Endothelial cell of umbilical vein (primary cell): ENCODE results near the gene SLC25A45. TPM values are rescaled to one million over a fixed set of nuclear protein-coding genes. Genes with fewer than 3 reads are reported as not detected.

Experiments
- BruUV-seq: library from RNA; stranded (reverse); fragments of 400-500 nt; replicated peaks from 2 replicates; lab custom pipeline; 2021; lab: Mats Ljungman, UMichigan
- CTCF ChIA-PET: fragments of 300-600, 350-600 bp; sonication (Branson Sonifier 250); formaldehyde crosslinking; loops from one replicate; lab custom pipeline; 2021; ENCODE audit warnings: antibody characterized with exemption, inconsistent platforms; lab: Charles Lee
- POLR2A ChIA-PET: fragments of 300-600, 350-600 bp; sonication (Branson Sonifier 250); formaldehyde crosslinking; loops from one replicate; lab custom pipeline; 2021; ENCODE audit warnings: antibody characterized with exemption, inconsistent platforms; lab: Charles Lee
- DNase-seq: peaks from one replicate; pipeline ENCODE4 v3.0.0-alpha.2; 2011; ENCODE audit warnings: low read depth, low spot score
- FAIRE-seq: peaks from 2 replicates; lab custom pipeline; 2011; peaks lifted over from hg19 to GRCh38; lab: Jason Lieb, UNC
- H2AFZ ChIP-seq: 2 replicates; pipeline ENCODE4 v1.6.0; 2012; ENCODE audit warnings: low read depth, low read length, control low read depth, inconsistent platforms
- H3K27ac ChIP-seq: 2 replicates; pipeline ENCODE4 v1.5.1; 2011; ENCODE audit warnings: low read depth, mild to moderate bottlenecking, control low read depth, low read length, moderate library complexity; ENCODE audit not compliant: insufficient read depth
- H3K27me3 ChIP-seq, 2 experiments: 2 replicates each; pipeline versions ENCODE4 v1.6.0 to v1.6.1; 2011; ENCODE audit warnings: low read length in 2 of 2, mixed read lengths in 1 of 2; ENCODE audit not compliant: control insufficient read depth in 2 of 2, insufficient read depth in 2 of 2
- H3K36me3 ChIP-seq, 2 experiments: 2 replicates in 1 of 2; 3 replicates in 1 of 2; pipeline ENCODE4 v1.5.1; 2011; ENCODE audit warnings: low read length in 2 of 2, mild to moderate bottlenecking in 1 of 2, moderate library complexity in 1 of 2; ENCODE audit not compliant: control insufficient read depth in 2 of 2, insufficient read depth in 2 of 2; ENCODE audit errors: extremely low read depth in 1 of 2
- H3K4me1 ChIP-seq: 3 replicates; pipeline ENCODE4 v1.5.1; 2011; ENCODE audit warnings: mild to moderate bottlenecking, low read length; ENCODE audit not compliant: control insufficient read depth, insufficient read depth; ENCODE audit errors: extremely low read depth
- H3K4me2 ChIP-seq: 2 replicates; pipeline ENCODE4 v1.6.1; 2011; ENCODE audit warnings: low read length, control low read depth, mixed read lengths; ENCODE audit not compliant: insufficient read depth
- H3K4me3 ChIP-seq, 3 experiments: fragments of 200-600 bp in 1 of 3; sonication (generic), shearing (Covaris generic) in 1 of 3; replicated peaks in 1 of 3; 2 replicates each; pipeline ENCODE4 v1.5.1; 2011 to 2016; ENCODE audit warnings: control low read depth in 3 of 3, low read length in 3 of 3, mild to moderate bottlenecking in 2 of 3, inconsistent platforms in 1 of 3, low read depth in 1 of 3, moderate library complexity in 1 of 3; ENCODE audit not compliant: insufficient read depth in 1 of 3
- H3K79me2 ChIP-seq: 2 replicates; pipeline ENCODE4 v1.6.0; 2012; ENCODE audit warnings: low read length, inconsistent platforms; ENCODE audit not compliant: control insufficient read depth, insufficient read depth
- H3K9ac ChIP-seq: replicated peaks from 2 replicates; pipeline ENCODE3; 2011; ENCODE audit warnings: low read length, control low read depth; ENCODE audit not compliant: insufficient read depth; ENCODE audit errors: extremely low read depth
- H3K9me1 ChIP-seq: replicated peaks from 3 replicates; pipeline ENCODE4 v1.6.0; 2011; ENCODE audit warnings: mild to moderate bottlenecking, low read length; ENCODE audit not compliant: control insufficient read depth, insufficient read depth; ENCODE audit errors: extremely low read depth
- H3K9me3 ChIP-seq: replicated peaks from 2 replicates; pipeline ENCODE4 v1.5.1; 2012; ENCODE audit warnings: low read length, inconsistent platforms; ENCODE audit not compliant: control insufficient read depth, insufficient read depth
- H4K20me1 ChIP-seq: replicated peaks from 2 replicates; pipeline ENCODE3; 2011; ENCODE audit warnings: mild to moderate bottlenecking, low read length; ENCODE audit not compliant: control insufficient read depth, insufficient read depth; ENCODE audit errors: extremely low read depth
- EZH2 ChIP-seq: IDR thresholded peaks from 2 replicates; pipeline ENCODE4 v1.6.1; 2012; ENCODE audit warnings: borderline replicate concordance, low read depth, mild to moderate bottlenecking, moderate library complexity, low read length, inconsistent platforms; ENCODE audit not compliant: severe bottlenecking
- FOS ChIP-seq: IDR thresholded peaks from 2 replicates; pipeline ENCODE4 v1.6.1; 2011; ENCODE audit warnings: mild to moderate bottlenecking, low read length, moderate library complexity, borderline replicate concordance; ENCODE audit not compliant: insufficient read depth
- GATA2 ChIP-seq: IDR thresholded peaks from 2 replicates; pipeline ENCODE4 v1.7.0; 2011; ENCODE audit warnings: low read depth, mild to moderate bottlenecking, moderate library complexity, mixed read lengths, low read length; ENCODE audit not compliant: insufficient read length, insufficient read depth
- JUN ChIP-seq: IDR thresholded peaks from 2 replicates; pipeline ENCODE4 v1.6.1; 2011; ENCODE audit warnings: borderline replicate concordance, low read depth; ENCODE audit not compliant: insufficient read length, insufficient read depth
- MAX ChIP-seq: IDR thresholded peaks from 2 replicates; pipeline ENCODE4 v1.6.1; 2011; ENCODE audit not compliant: insufficient read depth, insufficient read length
- MYC ChIP-seq: IDR thresholded peaks from one replicate; pipeline ENCODE4 v1.6.1; 2011; ENCODE audit warnings: mild to moderate bottlenecking, low read depth, low read length
- POLR2A ChIP-seq: IDR thresholded peaks from 2 replicates; pipeline ENCODE4 v1.6.1; 2012; ENCODE audit warnings: low read depth, mild to moderate bottlenecking, control low read depth, low read length
- POLR2AphosphoS5 ChIP-seq: IDR thresholded peaks from 2 replicates; pipeline ENCODE4 v1.6.1; 2012; ENCODE audit warnings: low read depth, mild to moderate bottlenecking, control low read depth, low read length, moderate library complexity; ENCODE audit not compliant: insufficient read depth
- dilution Hi-C: fragments of 300-500 bp; cut with MboI; formaldehyde crosslinking; loops from one replicate; pipeline ENCODE4 v1.15.0; 2019; ENCODE audit warnings: low sequenced_read_pairs; ENCODE audit not compliant: extremely low pct_ligation_motif_present
- intact Hi-C: fragments of 100-400 bp; cut with micrococcal nuclease; formaldehyde crosslinking; loops from one replicate; pipeline ENCODE4 v1.10.0; 2022
- polyA plus RNA-seq, 4 experiments: library from polyadenylated mRNA; depleted of rRNA in 3 of 4; stranded (reverse) in 3 of 4; unstranded in 1 of 4; fragments of >200 nt; gene quantifications; 2 replicates each; pipeline versions ENCODE4 v1.2.1 to v1.2.3, GENCODE V29; 2011 to 2012; ENCODE audit warnings: missing spikeins in 1 of 4
- total RNA-seq: library from RNA; stranded (reverse); gene quantifications from 2 replicates; pipeline ENCODE4 v1.2.3, GENCODE V29; 2021
- TF ChIP-seq, protein P1 (sequence below), 2 donors: IDR thresholded peaks; 1 replicate in 1 of 2; 2 replicates in 1 of 2; pipeline ENCODE4 v1.5.1; 2011; ENCODE audit warnings: low read length in 2 of 2, mild to moderate bottlenecking in 2 of 2, moderate library complexity in 2 of 2, control low read depth in 1 of 2, inconsistent platforms in 1 of 2, low read depth in 1 of 2; ENCODE audit not compliant: insufficient read depth in 1 of 2; ENCODE audit errors: extremely low read depth in 1 of 2

Gene SLC25A45
- total and polyA plus RNA-seq, 2 donors (not counting 3 experiments of a cell fraction or from before 2014, with no cell fraction given) = 1.2 to 3.1 TPM

DNA sequence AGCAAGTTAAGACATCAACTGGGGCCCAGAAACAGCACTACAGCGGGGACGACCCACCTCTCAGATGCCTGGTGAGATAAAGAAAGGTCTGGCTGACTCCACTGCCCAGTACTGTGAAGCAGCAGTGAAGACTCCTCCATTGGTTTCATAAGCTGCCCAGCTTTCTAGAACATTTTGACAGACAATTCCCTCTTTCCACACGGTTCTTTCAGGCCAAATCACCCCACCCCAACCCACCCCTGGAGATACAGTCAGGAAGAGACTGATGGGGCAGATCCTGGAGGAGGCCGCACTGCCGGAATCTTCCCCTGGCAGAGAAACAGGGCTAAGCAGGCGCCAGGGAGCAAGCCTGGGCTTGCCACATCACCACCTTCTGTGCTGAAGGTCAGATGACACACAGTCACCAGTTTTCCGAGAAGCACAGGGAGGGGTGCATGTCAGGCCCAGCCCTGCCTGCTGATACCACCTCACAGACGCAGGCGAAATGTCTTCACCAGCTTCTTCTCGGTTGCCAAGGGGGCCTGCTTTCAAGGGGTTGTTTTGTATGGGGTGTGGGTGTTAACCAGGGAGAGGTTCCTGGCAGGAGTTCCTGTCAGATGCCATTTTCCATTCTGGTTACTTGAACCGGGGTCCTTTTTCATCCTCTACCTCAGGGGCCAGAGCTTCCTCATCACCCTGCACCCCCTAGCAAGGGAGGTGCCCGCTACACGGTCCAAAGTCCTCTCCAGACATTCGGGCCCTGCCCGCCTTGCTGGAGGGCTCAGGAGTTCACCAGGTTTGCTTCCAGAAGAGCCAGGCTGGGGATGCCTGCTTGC is 38.7 kb upstream of the SLC25A45 start:
- peaks cover 53% of the 10 kb centered on the region for H3K4me1 ChIP-seq
- POLR2A ChIA-PET = interaction anchor here (0.6 to 10.0 kb wide), 9 partner anchors 9 to 85 kb away, joined by 3 to 127 read pairs (median 10); partner anchors contain the start of gene MALAT1
- H3K79me2 ChIP-seq = peaks cover 66% of the 10 kb centered on the region
- no TSS peak for BruUV-seq
- H2AFZ ChIP-seq = no peak overlapping the region
- H3K27me3 ChIP-seq = no peaks in the 10 kb centered on the region
- H3K4me3 ChIP-seq = peak overlapping the region in 2 of 3 experiments; percentile 42 to 67
- TF ChIP-seq, protein P1, sequence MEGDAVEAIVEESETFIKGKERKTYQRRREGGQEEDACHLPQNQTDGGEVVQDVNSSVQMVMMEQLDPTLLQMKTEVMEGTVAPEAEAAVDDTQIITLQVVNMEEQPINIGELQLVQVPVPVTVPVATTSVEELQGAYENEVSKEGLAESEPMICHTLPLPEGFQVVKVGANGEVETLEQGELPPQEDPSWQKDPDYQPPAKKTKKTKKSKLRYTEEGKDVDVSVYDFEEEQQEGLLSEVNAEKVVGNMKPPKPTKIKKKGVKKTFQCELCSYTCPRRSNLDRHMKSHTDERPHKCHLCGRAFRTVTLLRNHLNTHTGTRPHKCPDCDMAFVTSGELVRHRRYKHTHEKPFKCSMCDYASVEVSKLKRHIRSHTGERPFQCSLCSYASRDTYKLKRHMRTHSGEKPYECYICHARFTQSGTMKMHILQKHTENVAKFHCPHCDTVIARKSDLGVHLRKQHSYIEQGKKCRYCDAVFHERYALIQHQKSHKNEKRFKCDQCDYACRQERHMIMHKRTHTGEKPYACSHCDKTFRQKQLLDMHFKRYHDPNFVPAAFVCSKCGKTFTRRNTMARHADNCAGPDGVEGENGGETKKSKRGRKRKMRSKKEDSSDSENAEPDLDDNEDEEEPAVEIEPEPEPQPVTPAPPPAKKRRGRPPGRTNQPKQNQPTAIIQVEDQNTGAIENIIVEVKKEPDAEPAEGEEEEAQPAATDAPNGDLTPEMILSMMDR (IDR thresholded peaks at IDR 0.05; ENCODE audit: extremely low read depth in 1 of 2, insufficient read depth in 1 of 2, low read depth in 1 of 2, low read length in 2 of 2) = no peak
- TF ChIP-seq MAX (peak; percentile 44), POLR2AphosphoS5 (peak; percentile 92), EZH2 (no peak), POLR2A (peak; percentile 85), FOS (peak; percentile 71), GATA2 (peak; percentile 75), JUN (peak; percentile 66), MYC (peak; percentile 31)
- H3K9me1 ChIP-seq = no peaks in the 10 kb centered on the region
- DNase-seq (peak; percentile 93), FAIRE-seq (peak; percentile 93)
- CTCF ChIA-PET = interaction anchor here (0.6 to 1.3 kb wide), 2 partner anchors 39 to 54 kb away, joined by 3 read pairs; partner anchors contain the start of gene SLC25A45
- H3K9ac ChIP-seq = peak overlapping the region; percentile 98
- H3K27ac ChIP-seq = peak overlapping the region; percentile 99
- intact Hi-C loops (no loop called here), dilution Hi-C loops (no loop called here)
- no peaks in the 10 kb centered on the region for H3K9me3 ChIP-seq
- peak overlapping the region; percentile 75 for H3K4me2 ChIP-seq
- no peaks in the 10 kb centered on the region for H3K36me3 ChIP-seq
- H4K20me1 ChIP-seq = no peaks in the 10 kb centered on the region
